Muscle of arm (tissue), 12 donors: ENCODE results near the gene OTUD5. TPM values are rescaled to one million over a fixed set of nuclear protein-coding genes. Genes with fewer than 3 reads are reported as not detected.

Source experiments
- DNase-seq: peaks from one replicate; pipeline ENCODE4 v3.0.0-alpha.2; 2013
- polyA plus RNA-seq, 12 donors: library from polyadenylated mRNA; unstranded; fragments of 120-200 nt; gene quantifications; one replicate each; pipeline ENCODE4 v1.2.1, GENCODE V29; 2013; ENCODE audit not compliant: insufficient read length in 12 of 12

The OTUD5 gene
- polyA plus RNA-seq, 12 donors: 30.6 to 57.7 (median 35.2) TPM; not detected in 1

DNA sequence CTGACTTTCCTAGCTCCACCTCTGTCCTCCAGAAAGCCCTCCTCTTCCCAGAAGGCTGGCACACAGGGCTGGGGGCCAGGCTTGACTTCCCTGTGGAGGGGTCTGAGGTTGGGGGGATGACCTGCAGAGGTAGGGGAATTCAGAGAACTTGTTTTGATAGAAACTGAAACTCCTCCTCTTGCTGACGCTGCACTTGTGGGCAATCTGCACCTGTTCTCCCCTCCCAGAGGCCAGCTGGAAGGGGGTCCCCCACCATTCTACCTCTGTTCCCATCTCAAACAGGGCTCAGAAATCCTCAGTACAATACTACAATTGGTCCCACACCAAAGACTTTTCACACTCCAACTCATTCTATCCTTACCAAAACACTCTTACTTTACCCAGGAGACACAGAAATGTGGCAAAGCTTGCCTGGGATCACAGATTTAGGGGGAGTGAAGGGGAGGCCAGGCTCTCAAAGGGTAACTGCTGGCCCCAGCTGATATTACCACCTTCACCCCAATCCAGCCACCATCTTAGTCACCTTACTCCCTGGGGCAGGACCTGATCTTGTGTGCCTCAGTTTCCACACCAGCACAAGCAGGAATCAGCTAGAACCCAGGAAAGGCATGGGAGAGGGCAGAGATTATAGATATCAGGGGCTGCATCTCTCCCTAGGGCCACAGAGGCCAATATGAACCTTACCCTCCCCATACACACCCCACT is 18.5 kb downstream of the OTUD5 start:
- DNase-seq: no peak

DNA sequence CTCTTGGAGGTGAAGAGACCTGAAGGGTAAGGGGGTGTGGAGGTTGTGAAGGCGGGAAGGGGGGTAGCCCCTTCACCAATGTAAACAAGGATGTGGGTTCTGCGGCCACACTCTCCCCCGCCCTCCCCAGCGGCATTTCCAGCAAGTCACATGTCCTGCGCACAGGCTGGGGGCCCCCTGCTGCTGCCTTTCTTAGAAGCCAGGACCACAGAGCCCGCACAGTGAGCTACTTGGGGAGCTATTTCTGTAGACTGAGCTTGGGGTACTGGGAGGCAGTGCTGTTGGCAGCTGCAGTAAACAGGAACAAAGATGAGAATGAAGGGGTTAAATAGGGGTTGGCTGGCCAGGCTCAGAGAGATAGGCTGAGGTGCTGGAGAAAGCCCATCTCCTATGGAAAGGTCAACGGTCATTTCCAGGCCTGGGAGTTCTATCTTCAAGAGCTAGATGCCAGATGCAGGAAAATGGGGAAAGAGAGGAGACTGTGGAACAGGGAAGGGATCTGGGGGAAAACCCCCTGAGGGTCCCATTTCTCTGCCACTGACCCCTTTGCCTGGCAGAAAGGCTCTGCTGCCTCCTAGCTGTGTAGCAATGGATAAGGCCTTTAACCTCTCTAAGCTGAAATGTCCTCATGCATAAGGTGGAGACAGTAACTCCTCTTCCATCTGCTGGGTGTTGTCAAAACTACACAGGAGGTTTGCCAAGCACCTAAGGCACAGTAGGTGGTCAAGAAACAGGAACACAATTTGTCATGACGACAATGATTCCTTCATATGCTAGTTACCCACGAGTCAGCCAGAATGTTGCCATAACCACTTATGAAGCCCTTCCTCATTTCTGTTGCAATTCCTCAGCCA is 20.1 kb downstream of the OTUD5 start:
- DNase-seq: no peak

DNA sequence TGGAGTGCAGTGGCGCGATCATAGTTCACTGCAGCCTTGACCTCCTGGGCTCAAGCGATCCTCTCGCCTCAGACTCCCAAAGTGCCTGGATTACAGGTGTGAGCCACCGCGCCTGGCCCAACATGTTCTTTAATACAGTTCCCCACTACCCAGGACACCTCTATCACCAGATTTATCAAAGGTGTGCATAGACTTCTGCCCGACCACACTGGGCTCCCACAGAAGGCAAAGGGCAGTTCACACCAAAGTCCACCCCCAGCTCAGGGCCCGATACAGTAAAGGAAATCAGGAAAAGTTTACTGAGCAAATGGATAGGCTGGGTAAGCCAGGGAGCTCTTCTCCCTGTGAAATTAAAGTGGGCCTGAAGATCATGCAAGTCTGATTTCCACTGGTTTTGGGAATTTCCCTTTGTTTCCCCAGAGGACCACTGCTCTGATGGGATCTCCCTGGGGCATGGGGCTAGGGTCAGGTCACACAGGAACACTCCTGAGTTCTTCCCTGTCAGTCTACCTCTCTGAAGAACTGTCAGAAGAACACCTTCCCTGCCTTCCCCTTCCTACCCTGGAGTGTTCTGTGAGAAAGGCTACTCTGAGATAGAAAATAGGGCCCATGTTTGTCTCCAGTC is 20.9 kb downstream of the OTUD5 start:
- no peak for DNase-seq

DNA sequence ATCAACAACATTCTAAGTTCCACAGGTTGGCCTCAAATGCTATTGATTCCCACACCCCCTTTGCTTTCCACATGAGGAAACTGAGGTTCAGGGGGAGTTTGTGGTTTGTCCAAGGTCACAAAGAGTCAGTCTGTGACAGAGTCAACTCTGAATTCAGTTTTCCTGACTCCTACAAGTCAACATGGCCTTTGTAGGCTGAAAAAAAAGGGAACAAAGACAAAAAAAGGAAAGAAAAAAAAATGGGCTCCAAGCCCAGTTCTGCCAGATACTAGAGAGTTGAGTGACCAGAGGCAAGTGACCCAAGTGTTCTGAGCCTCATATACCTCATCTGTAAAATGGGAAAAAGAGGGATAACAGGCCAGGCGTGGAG is 22.1 kb downstream of the OTUD5 start:
- no peak for DNase-seq

DNA sequence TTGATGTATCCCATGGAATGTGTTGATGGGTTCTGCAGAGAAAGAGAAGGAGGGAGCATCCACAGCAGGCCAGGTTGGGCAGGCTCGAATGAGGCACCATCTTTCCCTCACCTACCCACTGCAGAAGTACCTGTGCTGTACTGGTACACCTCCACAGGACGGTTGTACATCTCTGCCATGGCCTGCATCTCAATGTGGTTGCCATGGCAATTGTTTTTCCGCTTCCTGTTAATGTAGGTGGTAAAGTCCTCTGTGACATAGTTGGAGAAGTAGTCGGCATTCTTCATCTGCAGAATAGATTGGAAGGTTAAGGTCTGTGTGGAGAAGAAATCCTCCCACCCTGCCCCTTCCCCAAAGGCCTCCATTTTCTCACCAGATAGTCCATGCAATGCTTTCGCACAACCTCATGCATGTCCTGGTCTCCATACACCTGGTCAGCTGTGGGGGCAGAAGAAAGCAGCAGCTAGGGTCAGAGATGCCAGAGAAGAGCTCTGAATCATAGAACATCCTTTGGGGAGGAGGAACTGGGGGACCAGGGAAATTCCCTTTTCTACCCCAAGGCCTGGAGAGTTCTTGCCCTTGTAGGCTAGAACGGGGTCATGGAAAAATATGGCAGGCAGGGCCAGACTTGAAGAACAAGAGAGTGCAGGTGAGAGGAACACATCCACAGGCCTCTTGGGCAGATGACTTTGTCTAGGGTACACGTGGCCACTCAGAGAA is 22.7 kb downstream of the OTUD5 start:
- no peak for DNase-seq

DNA sequence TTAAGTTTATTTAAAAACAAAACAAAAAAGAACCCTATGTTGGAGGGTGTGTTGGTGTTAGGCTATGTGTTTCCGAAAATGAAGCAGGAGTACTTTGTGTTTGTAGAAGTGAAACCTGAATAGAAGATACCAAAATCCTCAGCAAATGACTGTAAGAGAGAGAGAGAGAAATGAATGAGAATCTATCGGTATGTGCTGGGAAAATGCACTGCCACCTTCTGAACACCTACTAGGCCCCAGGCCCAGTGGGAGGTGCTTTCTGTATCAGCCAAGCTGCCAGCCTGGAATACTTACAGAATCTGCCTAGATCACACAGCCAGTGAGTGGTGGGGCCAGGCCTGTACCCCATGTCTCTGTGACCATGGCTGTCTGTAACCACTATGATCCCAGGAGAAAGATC is 23.6 kb downstream of the OTUD5 start:
- no peak for DNase-seq

DNA sequence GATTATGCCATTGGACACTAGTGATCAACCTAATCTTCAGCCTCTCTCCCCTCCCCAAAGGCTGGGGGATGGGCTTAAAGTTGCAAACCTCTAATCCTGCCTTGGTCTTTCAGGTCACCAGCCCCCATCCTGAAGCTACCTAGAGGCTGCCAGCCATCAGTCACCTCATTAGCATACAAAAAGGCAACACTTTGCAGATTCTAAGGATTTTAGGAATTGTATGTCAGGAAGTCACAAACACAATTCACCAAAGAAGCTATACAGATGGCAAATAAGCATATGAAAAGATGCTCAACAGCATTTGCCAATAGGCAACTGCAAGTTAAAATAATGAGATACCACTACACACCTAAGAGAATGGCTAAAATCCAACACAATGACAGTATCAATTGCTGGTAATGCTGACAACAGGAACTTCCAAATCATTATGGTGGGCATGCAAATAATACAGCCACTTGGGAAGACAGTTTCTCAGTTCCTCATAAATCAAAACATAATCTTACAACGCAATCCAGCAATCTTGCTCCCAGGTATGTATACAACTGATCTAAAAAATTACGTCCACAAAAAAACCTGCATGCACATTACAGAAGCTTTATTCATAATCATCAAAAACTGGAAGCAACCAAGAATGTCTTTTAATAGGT is 29.5 kb downstream of the OTUD5 start:
- no peak for DNase-seq

DNA sequence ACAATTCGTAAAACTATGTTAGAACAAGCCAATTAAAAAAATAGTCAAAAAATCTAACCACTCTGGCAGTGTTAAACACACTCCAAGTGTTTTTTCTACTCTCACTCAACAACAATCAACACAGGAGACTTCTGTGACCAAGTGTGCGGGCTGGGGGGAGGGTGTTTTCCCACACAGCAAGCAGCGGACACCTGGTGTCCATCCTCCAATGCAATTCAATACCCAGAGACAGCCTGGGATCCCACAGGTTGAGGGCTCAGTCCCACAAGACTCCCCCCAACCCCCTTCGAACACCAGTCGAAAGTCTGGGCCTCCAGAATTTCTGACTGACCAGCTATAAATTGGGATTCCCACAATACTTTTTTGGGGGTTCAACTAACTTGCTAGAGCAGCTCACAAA is 30.3 kb downstream of the OTUD5 start:
- DNase-seq: no peak

DNA sequence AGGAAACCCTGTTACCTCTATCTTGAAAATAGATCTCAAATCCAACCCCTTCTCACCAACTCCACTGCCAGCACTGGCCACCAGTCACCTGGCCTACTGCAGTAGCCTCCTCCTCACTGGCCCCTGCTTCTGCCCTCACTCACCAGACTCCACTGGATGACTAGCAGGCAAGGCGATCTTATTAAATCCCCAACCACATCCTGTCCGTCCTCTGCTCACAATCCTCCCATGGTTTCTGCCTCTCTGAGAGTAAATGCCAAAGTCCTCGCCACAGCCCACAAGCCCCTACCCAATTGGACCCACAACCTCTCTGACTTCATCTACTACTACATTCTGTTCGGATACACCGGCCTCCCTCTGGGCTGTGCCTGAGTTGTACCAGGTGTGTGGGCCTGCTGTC is 33.1 kb downstream of the OTUD5 start:
- no peak for DNase-seq

DNA sequence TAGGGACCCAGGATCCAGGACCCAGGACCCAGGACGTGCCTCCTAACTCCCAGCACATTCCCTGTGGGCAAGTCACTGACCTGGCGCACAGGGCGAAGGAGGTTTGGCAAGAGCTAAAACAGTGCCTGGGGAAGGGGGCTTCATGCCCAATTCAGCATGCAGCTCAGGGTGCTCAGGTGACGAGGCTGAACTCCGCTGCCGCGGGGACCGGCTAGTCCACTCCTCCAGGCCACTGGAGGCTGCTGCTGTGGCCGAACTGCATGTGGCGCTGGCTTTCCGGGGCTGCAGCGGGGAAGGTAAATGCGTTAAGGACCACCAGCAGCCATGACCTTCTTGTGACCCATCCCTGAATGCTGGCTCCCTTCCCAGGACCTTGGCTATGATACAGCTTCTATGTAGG is 33.6 kb downstream of the OTUD5 start:
- no peak for DNase-seq

DNA sequence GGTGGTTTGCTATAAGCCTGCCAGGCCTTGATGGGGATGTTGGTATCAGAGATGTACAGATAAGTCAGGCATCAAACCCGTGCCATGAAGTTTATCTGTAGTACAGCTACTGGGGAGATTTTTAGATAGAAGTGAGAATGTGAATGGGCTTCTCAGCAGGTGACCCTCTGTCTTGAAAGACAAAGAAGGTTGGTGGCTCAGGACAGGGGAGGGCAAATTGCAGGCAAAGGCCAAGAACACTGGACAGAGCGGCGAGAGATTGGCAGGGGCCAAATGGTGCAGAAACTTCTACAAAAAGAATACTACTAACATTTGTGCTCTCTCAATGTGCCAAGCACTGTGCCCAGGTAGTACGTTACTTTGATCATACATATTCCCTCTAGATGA is 36.7 kb downstream of the OTUD5 start:
- no peak for DNase-seq

DNA sequence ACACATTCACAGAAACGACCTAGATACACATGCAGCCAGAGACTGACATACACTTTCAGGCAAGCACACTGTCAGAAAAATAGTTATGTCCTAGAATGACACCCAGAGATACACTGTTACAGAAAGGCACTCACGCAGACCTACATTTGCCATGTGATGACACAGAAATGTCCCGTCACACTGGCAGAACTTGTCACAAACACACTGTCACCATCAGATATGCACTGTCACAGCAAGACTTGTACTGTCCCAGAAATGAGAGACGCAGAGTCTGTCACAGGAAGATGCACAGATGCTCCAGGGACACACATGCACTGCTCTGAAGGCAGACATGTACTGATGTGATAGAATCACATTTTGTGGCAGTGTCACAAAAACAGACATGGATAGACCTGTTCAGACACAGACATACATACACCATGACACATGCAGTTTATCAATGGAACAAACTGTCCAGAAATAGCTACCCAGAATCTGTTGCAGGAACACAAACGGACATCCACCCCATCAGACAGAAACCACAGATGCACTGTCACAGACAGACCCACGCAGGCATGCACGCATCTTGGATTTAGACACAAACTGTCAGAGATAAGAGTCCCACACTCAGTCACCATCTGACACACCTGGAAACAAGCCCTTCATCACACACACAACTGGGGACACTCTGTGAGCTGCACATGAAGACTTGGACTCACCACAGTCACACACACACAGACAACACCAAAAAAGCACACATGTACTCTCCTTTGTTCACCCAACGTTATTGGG is 37.3 kb downstream of the OTUD5 start:
- no peak for DNase-seq

DNA sequence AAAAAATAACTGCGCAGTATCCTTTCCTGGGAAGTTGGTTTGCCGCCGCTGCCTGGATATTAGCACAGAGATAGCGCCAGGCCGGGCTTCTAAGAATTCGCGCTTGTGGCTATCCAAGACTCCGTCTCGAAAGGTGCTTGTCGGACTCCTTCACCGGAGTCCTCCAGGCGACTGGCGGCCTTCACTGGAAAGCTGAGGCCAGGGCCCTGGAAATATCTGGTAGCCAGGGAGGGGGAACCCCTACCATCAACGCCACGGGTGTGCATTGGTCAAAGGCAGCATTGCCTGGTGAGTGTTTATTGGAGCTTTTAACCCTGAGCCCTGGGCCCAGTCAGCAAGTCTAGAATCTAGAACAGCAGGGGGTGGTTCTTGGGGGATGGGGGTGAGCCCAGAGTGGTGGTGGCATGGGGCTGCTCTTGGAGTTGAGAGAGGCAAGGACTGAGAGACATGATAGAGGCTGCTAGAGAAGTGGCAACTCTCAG is 38.0 kb downstream of the OTUD5 start:
- DNase-seq: no peak

DNA sequence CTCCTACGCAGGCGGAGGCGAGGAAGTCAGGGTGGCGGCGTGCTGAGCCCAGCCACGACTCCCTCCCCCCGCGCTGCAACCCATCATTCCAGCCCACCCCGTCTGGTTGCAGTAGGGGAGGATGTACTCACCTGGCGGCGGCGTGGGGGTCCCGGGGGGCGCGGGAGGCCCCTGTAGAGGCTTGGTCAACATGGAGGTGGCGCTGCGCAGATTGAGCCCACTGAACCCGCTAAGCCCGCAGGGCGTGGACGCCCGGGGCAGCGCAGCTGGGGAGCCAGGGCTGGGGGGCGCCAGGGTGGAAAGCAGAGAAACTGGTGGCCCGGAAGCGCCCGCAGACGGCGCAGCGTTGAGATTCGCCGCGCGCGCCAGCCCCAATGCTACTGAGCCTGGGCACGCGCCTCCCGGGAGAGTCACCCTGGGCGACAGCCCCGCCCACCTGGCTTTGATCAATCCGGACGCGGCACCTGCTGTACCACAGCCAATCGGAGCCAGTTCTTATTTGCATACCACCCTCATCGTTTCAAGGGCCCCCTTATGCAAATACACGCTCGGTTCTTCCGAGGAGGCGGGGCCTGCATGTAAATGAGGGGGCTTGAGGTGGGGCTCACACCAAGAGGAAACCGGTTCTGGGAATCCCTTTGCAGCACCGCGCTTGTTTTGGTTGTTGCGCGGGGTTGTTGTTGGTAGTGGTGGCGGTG is 38.6 kb downstream of the OTUD5 start, which contains the start of gene PIM2:
TSS of gene PIM2 (minus strand) at position 382 of the 698 bp plus-strand sequence. CDS start at position 192, 190 bp downstream.
- DNase-seq: peak; percentile 56

DNA sequence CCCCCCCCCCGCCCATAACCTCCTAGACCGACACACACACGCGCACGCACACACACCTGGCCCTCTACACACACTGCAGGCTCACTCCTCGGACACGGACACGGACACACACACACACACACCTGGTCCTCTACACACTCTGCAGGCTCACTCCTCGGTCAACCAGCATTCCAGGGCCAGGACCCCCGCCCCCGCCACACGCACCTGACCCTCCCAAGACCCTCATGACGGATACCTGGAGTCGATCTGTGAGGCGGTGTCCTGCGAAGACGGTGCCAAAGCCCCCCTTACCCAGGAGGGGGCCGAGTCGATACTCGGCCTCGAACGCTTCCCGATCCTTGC is 39.1 kb downstream of the OTUD5 start:
- no peak for DNase-seq

DNA sequence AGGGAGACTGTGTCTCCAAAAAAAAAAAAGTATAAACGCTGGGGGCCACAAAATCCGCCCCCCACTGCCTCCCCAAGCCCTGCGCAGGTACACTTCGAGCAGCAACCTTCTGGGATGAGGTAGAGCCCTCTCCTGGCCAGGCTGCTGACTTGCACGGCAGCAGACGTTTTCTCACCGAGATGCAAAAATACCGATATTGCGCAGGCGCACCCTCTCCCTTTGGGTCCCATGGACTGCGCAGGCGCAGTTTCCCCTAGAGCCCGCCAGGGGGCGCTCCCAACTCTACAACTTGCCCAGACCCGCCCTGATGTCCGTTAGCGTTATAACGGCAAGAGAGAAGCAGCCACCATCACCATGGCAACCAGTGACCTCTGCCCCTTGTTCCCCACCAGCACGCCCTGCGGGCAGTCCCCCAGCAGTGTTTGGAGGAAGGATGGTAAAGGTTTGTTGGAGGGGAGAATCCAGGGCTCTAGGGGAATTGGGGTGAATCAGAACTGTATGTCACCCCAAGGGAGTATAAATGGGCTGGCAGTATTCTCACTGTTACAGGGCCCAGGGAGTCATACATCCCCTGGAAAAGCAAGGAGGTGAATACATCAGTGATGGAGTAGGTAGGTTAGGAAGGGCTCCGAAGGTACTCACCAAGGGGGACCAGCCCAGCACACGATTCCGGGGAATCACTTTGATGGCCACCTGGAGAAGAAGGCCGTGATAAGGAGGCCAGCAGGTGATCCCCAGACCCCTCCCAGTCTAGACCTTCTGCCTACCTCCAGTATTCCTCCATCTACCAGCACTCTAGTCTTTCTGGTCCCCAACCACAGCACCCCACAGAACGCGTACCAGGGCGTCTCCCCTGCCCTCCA is 40.0 kb downstream of the OTUD5 start:
- DNase-seq: peak; percentile 89

DNA sequence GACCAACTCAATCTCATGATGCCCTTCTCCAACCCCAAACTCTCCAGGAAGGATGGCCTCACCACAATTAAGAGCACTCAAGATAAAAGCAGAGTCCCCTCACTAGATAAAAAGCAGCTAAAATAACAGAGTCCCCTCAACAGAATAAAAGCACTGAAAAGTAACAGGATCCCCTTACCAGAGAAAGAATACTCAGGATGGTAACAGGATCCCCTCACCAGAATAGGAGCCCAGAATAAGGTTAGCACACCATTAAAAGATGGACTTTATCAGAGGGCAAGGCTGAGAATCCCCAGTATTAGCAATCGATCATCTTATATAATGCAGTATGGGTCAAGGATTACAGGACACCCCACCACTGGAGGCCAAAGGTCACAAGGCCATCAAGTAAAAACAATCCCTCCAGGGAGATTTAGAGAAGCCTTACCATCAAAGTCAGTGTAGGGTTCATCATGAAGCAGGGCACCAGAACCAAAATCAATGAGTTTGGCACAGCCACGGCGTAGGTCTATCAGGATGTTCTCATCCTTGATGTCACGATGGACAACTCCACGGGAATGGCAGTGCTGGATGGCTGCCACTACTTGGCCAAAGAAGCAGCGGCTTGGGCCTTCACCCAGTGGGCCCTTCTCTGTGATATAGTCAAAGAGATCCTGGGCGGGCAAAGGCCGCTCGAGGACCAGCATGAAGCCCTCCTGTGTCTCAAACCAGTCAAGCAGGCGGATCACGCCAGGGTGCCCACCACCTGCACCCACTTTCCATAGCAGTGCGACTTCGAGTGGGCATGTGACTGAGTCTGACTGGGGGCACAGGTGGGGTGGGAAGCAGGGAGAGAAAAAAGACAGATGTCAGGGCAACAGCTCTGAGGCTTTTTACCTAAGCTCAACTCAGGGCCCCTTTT is 42.6 kb downstream of the OTUD5 start:
- DNase-seq: no peak
